NCI-H2081 (cell line): ENCODE results near the gene ITGAD.
A peak's percentile ranks its signal among the peaks of the same experiment; 100 is the strongest.

Experiments
- DNase-seq, 2 experiments: peaks; one replicate each; lab custom pipeline; 2025; lab: John Stamatoyannopoulos, UW

The ITGAD gene

GRCh38 chr16:31459687-31460581, 66.8 kb downstream of the ITGAD start:
- peak; percentile 96 to 97 for DNase-seq

GRCh38 chr16:31460582-31461002, 67.5 kb downstream of the ITGAD start:
- peak in 1 of 2 experiments; percentile 11 for DNase-seq

GRCh38 chr16:31461201-31461920, 68.2 kb downstream of the ITGAD start:
- no peak for DNase-seq

GRCh38 chr16:31461921-31462804, 69.0 kb downstream of the ITGAD start:
- no peak for DNase-seq

GRCh38 chr16:31464348-31464769, 71.2 kb downstream of the ITGAD start:
- no peak for DNase-seq

- DNase-seq = no peak
These were observed 71.7 kb downstream of the ITGAD start for GRCh38 chr16:31464781-31465260.

- no peak for DNase-seq
These were observed 72.7 kb downstream of the ITGAD start for GRCh38 chr16:31465788-31466370.

- DNase-seq = no peak
These were observed 73.3 kb downstream of the ITGAD start for GRCh38 chr16:31466381-31466841.

- no peak for DNase-seq
These were observed 74.1 kb downstream of the ITGAD start for GRCh38 chr16:31467151-31467773.

- DNase-seq = no peak
These were observed 74.7 kb downstream of the ITGAD start for GRCh38 chr16:31467858-31468257.

GRCh38 chr16:31470615-31471014, 77.5 kb downstream of the ITGAD start:
- no peak for DNase-seq

GRCh38 chr16:31471241-31471874, 78.2 kb downstream of the ITGAD start:
- DNase-seq = no peak

- no peak for DNase-seq
These were observed 79.0 kb downstream of the ITGAD start, which contains the start of gene TGFB1I1 for GRCh38 chr16:31471875-31472708. Gene TGFB1I1, plus strand, starts transcription at chr16:31472152. Its CDS starts 37 bp downstream, at chr16:31472189.

GRCh38 chr16:31472709-31473203, 79.6 kb downstream of the ITGAD start:
- DNase-seq = peak; percentile 66 to 67

- DNase-seq = no peak
These were observed 80.3 kb downstream of the ITGAD start for GRCh38 chr16:31473264-31473984.

- no peak for DNase-seq
These were observed 81.1 kb downstream of the ITGAD start for GRCh38 chr16:31474173-31474714.

GRCh38 chr16:31474773-31475738, 81.9 kb downstream of the ITGAD start:
- DNase-seq = no peak
